HG03520 (cell line): ENCODE measurements around the gene TDP1.
A peak's percentile ranks its signal among the peaks of the same experiment; 100 is the strongest.
"Not testable (repeated sequence)": the region's sequence is repeated elsewhere in the genome, so short reads cannot be mapped to it uniquely, and the experiment has no call there.

Experiments
- ATAC-seq: cut with Tn5 transposase; IDR thresholded peaks from one replicate; pipeline ENCODE4 v1.9.1; 2021; ENCODE audit warnings: mild to moderate bottlenecking, moderate library complexity; ENCODE audit not compliant: unreplicated experiment

Gene TDP1

DNA sequence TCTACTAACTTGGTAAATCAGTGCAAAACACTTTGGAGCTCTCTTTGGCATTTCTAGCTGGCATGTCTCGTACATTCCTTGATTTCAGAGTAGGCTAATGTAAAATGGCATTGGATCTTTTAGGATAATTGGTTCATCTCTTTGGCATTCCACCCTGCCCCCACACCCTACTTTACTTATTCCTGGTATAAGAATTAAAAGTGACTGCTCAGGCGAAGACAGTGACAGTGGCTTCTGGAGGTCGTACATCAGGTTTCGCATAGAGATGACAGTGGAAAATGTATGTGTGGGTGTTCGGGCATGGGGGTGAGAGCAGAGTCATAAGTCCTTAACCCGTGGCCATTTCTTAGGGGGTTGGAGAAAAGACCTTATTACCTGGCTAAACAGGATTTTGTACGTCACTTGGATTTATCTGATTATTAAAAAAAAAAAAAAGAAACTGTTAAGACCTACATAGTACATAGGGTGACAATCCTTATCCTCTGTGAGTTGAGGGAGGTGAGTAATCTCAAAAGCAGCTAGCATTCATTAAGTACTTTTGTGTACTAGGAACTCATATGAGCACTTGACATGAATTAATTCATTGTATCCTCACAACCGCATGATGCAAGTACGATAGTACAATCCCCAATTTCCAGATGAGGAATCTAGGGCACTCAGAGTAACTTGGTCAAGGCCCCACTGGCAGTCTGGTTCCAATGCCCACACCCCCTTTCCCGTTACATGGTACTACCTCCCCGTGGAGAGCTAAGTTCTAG, 83.7 kb downstream of the TDP1 start:
- ATAC-seq = no peak

DNA sequence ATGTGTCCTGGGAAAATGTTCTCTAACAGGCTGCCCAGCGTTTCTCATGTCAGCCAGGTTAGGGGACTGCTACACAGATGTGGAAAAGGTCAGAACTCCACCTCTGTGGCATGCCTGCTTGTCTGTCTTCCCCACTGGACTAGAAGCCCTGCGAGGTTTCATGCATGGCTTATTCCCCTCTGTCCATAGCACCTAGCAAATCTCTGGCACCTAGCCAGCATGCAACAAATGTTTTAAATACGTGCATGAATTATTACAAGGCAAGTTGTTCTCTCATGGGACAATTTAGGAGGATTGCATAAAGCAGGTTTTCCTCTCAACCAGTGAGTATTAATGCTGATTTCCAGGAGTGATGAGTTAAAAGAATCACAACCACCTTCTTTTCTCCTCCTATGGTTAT, 84.7 kb downstream of the TDP1 start:
- ATAC-seq = no peak

DNA sequence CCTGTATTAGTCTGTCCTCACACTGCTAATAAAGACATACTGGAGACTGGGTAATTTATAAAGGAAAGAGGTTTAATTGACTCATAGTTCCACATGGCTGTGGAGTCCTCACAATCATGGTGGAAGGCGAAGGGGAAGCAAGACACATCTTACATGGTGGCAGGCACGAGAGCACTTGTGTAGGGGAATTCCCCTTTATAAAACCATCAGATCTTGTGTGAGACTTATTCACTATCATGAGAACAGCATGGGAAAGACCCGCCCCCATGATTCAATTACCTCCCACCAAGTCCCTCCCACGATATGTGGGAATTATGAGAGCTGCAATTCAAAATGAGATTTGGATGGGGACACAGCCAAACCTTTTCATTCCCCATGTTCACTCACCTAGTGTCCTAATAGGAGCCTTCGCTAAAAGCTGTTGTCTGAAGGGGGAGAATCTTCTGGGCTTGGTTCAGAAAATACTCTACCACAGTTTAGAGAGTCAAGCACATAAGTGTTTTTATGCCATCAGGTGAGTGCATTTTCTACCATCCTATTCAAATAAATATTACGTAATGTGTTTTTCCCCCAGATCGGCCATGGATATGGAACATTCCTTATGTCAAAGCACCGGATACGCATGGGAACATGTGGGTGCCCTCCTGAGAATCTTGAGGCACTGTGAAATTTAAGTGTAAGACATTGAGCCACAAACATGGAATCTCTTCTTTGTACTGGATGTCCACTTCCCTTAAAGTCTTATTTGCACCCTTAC, 86.9 kb downstream of the TDP1 start:
- no peak for ATAC-seq

DNA sequence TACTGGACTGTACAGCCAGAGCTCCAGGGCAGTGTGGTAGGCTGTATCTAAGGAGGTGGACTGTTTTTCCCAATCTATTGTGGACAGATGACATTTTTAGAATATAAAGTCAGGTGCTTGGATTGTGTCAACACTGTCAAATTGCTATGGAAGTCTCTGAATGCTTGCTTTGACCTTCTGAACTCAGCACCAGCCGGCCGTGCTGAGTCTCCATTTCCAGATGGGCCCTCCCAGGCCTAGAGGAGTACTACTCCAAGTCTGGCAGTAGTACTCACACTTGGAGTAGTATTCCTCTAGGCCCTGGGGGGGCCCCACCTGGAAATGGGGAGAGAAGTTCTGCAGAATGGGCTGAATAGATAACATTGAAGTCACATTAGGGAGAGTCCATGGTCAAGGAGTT, 89.9 kb downstream of the TDP1 start:
- no peak for ATAC-seq

DNA sequence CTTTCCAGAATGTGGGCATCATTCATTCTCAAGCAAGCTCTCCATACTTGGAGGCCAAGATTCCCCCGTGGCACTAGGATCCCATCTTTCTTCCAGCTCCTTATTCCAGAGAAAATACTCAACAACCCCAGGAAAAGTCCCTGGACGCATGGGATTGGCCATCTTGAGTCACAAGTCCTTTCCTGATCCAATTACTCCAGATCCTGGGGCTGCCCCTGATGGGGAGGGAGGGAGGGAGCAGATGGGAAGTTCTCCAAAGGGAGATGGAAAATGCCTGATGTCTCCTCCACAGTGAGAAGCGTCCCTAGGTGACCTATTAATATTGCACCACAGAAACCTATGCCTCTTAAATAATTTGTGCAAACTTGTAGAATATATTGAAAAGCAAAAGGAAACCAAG, 93.7 kb downstream of the TDP1 start:
- no peak for ATAC-seq

DNA sequence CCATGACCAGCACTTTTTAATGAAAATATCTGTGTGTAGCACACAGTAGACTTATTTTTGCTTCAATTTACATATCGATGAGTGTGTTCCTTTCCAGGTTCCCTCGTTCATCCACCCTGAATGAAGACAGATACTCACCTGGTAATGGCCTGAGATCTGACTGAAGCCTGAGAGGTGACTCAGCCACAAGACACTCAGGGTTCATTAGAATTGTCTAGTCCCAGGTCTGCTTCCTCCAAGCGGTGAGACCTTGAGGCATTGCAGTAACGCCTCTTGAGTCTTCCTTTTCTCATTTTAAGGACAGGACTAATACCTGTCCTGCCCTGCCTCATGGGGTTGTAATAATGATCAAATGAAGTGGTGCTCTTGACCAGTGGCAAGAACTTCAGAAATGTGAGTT, 94.5 kb downstream of the TDP1 start:
- no peak for ATAC-seq

DNA sequence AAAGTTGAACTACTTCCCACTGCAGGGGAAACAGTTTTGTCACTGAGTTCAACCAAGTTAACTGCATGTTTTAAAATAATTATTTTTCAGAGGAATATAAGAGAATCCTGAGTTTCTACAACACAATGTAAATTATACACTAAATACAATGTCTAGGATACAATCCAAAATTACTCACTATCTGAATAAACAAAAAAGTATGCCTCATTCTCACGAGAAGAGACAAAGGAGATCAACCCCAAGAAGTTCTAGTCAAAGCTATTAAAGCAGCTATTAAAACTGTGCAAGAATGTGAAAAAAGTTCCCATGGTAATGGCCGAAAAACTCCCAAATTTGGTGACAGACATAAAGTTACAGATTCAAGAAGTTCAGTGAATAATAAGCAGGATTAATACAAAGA, 97.3 kb downstream of the TDP1 start:
- no peak for ATAC-seq

DNA sequence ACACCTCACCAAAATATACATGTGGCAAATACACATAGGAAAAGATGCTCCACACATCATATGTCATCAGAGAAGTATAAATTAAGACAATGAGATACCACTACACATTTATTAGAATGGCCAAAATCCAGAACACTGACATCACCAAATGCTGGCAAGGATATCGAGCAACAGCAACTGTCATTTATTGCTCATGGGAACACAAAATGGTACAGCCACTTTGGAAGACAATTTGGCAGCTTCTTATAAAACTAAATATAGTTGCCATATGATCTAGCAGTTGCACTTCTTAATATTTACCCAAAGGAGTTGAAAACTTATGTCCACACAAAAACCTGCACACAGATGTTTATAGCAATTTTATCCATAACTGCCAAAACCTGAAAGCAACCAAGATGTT, 99.1 kb downstream of the TDP1 start:
- ATAC-seq = no peak

DNA sequence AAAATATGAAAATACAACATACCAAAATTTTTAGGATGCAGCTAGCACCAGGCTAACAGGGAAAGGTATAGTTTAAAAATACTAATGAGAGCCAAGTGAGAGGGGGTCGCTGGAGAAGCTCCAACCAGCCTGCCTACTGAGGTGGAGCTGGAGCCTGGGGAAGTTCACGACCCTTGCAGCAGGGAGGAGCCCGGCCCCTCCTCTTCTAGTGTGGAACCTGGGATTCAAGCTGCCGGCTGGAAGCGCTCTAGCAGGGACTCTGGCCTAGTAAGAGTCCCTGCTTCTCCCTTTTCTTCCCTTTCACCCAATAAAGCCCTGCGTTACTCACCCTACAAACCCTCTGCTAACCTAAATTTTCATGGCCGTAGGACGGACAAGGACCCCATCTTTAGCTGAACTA, 101.1 kb downstream of the TDP1 start:
- no peak for ATAC-seq

DNA sequence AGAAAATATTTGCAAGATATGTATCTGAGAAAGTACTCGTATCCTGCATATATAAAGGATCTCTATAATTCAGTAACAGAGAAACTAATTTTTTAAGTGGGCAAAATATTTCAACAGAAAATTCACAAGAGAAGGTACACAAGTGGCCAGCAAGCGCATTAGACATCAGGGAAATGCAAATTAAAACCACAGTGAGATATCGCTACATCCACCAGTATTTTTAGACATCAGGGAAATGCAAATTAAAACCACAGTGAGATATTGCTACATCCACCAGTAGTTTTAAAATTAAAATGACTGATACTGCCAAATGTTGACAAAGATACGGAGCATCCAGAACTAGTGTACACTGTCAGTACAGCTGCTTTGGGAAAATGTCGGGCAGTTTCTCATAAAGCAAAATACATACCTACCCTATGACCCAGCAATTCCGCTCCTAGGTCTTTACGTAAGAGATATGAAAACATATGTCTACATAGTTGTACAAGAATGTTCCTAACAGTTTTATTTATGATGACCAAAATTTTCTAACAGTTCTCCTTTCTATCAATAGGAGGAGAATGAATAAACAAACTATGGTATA, 103.2 kb downstream of the TDP1 start:
- no peak for ATAC-seq

DNA sequence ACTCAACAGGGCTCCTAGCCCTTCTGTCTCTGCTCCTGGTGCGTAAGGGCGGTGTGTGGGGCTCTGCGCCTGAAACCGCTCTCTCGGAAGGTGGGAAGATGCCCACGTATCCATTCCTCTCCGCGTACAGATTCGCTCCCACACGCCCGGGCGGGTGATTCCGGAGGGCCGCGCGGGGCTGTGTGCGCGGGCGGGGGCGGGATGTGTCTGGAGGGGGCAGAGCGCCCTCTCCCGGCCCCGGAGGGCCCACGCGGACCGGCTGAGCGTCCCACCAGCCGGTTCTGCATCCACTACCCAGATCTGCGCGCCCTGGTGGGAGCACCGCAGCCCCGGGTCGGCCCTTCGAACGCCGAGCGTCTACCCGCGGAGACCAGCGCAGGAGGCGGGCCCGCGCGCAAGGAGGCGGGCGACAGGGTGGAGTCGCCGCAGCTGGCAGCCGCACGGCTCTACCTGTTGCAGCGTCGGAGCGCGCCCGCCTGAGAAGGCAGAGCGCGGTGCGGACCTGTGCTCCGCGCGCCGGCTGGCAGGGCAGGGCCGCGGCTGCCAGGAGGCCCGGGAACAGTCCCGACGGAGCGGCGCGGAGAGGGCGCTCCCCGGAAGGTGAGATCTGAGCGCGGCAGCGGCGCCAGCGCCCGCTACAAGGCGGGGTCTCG, 104.7 kb downstream of the TDP1 start:
- ATAC-seq = peak; percentile 50

DNA sequence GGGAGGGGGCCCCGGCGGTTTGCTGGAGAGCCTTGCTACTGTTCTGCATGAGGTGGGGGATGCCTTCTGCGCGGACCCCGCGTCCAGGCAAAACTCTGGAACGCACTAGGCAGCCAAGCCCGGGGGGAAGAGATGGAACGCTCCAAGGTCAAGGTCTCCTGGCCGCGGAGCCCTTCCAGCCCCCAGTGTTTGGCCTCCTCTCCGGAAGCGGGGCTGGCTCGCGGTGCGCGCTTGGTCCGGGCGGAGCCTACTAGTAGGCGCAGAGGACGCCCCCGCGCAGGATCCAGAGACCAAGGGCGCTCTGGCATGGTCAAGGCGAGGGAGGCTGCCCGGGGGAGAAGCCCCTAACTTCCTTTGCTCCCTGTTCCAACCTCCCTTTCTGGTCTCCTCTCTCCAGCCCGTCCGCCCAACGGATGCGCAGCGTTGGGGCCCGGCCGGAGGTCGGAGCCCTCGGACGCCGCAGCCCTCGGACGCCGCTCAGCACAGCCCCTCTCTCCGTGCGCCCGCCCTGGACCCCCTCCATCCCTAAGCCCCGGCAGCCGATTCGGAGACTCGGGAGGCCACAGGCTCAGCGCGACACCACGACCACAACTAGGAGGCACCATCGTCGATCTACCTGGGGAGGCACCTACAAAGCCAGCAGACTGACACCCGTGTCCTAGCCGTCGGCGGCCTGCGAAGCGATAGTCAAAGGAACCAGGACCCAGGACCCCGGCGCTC, 105.4 kb downstream of the TDP1 start:
- no peak for ATAC-seq

DNA sequence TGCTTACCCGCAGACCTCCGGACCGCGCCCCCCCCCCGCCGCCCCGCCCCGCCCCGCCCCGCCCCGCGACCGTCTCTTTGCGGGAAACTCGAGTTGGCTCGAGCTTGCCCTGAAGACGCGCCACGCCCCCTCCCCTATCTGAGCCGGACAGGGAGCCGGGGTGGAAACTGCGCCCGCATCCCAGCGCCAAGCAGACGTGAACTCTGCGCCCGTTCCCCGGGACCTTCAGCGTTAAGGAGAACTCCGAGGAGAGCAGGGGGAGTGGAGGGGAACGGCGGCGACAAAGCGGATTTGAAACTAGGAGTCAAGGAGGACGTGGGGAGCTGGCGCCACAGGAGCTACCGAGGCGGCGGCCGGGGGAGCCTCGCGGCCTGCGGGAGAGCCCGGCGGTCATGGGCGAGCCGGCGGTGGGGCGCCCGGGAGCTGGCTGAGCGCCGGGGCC, 106.0 kb downstream of the TDP1 start, which contains the start of gene KCNK13:
Gene KCNK13 (plus strand): TSS at position 310 of the 442 bp plus-strand sequence. CDS start 212 bp downstream, outside the sequence.
- no peak for ATAC-seq

DNA sequence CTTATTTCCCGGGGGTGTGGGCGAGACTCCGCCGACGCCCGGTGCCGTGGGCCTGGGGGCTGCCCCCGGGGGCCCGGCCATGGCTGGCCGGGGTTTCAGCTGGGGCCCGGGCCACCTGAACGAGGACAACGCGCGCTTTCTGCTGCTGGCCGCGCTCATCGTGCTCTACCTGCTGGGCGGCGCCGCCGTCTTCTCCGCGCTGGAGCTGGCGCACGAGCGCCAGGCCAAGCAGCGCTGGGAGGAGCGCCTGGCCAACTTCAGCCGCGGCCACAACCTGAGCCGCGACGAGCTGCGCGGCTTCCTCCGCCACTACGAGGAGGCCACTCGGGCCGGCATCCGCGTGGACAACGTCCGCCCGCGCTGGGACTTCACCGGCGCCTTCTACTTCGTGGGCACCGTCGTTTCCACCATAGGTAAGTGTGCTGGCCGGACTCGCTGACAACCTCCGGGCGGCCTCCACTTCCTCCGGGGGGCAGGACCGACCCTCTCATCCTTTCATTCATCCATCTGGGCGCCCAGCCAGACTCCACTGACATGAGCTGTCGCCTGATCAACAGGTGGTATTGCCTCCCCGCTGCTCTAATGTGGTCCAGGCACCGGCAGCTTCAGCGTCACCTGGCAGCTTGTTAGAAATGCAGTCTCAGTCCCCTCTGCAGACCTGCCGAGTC, 106.5 kb downstream of the TDP1 start:
- ATAC-seq = no peak

DNA sequence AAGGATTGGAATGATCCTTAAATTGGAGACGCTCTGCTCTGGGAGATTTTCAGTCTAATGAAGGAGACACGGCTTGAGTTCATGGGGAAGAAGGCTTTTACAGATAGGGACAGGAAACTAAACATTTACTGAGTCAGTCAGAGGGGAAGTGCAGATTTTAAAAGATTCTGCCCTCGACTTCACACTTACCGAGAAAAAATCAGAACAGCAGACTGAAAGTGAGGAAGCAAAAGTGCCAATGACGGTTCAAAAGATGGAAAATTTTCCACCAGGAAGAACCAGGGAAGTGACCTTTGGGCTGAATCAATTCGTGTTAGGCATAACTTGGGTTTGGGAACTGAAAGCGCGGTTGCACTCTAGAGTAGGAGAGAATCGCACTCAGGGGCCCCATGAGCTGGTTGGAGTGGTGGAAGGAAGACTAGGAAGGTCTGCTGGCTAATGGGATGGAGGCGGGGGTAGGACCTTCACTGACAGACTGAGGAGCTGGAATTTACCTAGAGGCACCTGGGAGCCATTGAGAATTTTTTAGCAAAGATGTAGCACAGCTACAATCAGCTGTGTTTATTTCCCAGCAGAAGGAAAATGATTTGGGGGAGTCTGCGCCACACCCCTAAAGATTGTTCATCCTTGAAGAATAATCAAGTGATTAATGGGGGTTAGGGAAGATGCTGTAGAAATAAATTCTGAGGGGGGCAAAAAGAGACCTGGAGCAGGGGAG, 107.3 kb downstream of the TDP1 start:
- ATAC-seq = no peak

DNA sequence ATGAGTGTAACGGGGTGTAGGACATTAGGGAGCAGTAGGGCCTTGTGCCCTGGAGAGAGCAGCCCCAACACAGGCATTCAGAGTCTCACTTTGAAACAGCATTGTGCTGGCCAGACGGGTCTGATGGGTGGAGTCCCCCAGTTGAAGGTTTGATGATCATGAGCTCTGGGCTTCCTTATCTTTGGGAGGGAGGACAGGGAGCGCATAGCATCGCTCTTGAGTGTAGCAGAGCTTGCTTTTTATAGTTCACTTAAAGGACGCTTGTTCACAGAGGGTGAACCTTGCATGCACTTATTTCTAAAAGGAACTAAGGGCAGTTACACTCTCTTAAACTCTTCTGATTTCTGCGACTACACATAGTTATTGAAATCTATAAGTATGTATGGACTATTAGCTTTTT, 116.6 kb downstream of the TDP1 start:
- no peak for ATAC-seq

DNA sequence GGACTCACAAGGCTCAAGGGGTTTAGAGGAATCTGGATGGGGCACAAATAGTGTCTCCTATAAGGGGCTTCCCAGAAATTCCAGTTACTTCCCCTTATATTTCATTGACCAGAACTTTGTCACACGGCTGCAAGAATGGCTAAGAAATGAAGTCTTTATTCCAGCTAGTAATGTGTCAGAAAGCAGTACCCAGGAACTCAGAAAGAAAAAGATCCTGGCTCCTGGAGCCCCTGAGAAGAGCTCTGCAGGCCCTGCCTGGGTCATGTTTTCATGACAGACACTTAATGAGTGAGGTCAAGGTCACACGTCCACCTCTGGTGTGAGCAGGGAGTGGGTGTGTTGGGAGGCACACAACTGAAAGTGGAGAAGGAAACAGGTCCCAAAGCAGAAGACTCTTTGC, 123.8 kb downstream of the TDP1 start:
- no peak for ATAC-seq

DNA sequence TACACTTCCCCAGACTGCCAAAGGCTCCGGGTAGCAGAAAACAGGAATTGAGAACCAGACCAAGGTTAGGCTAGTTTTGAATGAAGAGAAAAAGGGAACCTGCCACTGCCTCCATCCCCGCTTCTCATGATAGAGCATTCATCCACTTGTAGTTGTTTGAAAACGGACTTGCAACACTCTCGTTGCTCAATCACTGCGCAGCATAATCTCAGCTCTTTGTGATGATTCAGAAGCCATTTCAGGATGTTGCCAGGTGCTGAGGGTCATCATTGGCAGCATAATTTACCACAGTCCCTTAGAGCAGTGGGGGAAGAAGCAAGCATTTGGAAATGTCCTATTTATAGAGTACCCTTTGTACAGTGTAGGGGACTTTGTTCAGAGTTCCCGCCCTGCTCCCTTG, 131.7 kb downstream of the TDP1 start:
- no peak for ATAC-seq

DNA sequence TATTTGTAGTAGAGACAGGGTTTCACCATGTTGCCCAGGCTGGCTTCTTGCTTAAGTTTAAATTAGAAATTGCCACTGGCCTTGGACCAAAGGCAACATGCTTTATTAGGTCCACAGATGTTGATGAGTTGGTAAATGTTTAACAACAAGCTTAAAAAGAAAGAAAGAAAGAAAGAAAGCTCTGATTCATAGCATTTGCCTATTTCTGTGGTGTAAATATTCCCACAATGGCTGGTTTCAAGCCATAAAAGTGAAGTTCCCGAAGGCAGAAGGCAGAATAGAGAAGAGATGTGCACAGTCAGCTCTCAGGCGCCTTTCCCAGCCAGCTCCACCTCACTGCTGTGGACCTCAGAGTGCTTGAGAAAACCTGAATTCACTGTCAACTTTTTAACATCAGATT, 132.4 kb downstream of the TDP1 start:
- no peak for ATAC-seq

DNA sequence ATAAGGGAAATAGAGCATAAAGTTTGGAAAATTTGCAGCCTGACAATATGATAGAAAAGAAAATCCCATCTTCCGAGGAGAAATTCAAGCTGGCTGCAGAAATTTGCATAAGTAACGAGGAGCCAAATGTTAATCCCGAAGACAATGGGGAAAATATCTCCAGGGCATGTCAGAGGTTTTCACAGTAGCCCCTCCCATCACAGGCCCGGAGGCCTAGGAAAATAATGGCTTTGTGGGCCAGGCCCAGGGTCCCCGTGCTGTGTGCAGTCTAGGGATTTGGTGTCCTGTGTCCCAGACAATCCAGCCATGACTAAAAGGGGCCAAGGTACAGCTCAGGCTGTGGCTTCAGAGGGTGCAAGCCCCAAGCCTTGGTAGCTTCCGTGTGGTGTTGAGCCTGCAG, 133.8 kb downstream of the TDP1 start:
- ATAC-seq = not testable (repeated sequence)
